B cell (primary cell): ENCODE data around the gene RBM26.

Experiments used
- CTCF ChIP-seq: fragments of 200-600 bp; IDR thresholded peaks from one replicate; pipeline ENCODE4 v1.8.0; 2022; ENCODE audit warnings: antibody characterized with exemption, mild to moderate bottlenecking
- EZH2 ChIP-seq: IDR thresholded peaks from 2 replicates; pipeline ENCODE4 v1.6.1; 2012; ENCODE audit warnings: borderline replicate concordance, low read depth, mild to moderate bottlenecking, moderate library complexity, low read length; ENCODE audit not compliant: insufficient read depth, poor library complexity, severe bottlenecking

DNA sequence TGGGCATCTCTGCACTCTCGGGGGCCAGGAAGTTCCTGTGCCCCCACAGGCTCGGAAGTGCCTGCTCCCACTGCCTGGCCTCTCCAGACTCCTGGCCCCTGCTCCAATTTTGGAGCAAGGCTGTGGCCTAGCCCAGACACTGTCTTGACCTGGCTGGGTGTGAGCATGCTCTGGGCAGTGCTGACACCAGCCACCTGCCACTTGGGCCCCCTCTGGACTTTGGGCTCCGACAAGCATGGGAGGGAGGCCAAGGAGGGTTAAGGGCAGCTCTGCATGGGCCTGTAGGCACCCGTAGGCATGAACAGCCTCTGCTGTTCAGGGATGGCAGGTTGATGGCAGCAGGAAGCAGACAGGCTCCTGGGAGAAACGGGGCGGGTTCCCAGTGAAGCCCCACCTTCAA, 26.0 kb upstream of the RBM26 start:
- TF ChIP-seq CTCF (no peak), EZH2 (no peak)
